Frontal cortex (tissue), 4 donors: ENCODE data around the gene EDIL3. TPM values are rescaled to one million over a fixed set of nuclear protein-coding genes. Genes with fewer than 3 reads are reported as not detected.
A peak's percentile ranks its signal among the peaks of the same experiment; 100 is the strongest.

Experiments used
- DNase-seq, 2 donors: peaks; one replicate each; pipeline ENCODE4 v3.0.0; 2012; ENCODE audit warnings: low spot score in 2 of 2
- FAIRE-seq: peaks from 2 replicates; lab custom pipeline; 2012; peaks lifted over from hg19 to GRCh38; lab: Jason Lieb, UNC
- total RNA-seq: library from RNA; depleted of rRNA; stranded (reverse); fragments of >200 nt; gene quantifications from one replicate; pipeline ENCODE4 v1.2.3, GENCODE V29; 2014
- donor health status: control.
- donor health status: control.
- donor health status: control.

EDIL3 gene
- total RNA-seq, 1 donor from 2014 or later = 59.1 TPM

- DNase-seq (peak; percentile 1 to 14), FAIRE-seq (no peak)
These were observed 457.4 kb downstream of the EDIL3 start for GRCh38 chr5:83927140-83927733.

GRCh38 chr5:83925955-83926337 is 458.7 kb downstream of the EDIL3 start:
- FAIRE-seq = no peak
- DNase-seq = no peak

GRCh38 chr5:83925321-83925954 is 459.2 kb downstream of the EDIL3 start:
- DNase-seq (no peak), FAIRE-seq (no peak)

GRCh38 chr5:83924891-83925290 is 459.8 kb downstream of the EDIL3 start:
- DNase-seq = no peak
- no peak for FAIRE-seq

DNA sequence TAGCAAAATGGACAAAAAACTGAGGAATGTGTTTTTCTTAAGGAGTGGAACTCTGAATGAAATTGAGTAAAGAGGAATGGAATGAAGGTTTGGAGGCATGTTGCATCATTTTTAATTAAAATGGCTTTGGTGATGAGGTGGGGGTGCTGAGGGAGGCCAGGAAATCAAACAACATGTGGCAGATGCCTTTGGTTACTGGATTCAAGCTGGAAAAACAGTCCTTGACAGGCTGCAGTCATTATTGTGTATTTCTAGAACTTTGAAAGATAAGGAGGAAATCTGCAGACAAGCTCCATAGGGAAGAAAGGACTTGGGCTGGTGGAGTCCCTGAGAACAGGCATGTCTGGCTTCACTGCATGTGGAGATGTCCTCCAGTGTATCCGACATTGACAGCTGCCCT is 460.5 kb downstream of the EDIL3 start:
- DNase-seq = no peak
- FAIRE-seq = no peak

DNA sequence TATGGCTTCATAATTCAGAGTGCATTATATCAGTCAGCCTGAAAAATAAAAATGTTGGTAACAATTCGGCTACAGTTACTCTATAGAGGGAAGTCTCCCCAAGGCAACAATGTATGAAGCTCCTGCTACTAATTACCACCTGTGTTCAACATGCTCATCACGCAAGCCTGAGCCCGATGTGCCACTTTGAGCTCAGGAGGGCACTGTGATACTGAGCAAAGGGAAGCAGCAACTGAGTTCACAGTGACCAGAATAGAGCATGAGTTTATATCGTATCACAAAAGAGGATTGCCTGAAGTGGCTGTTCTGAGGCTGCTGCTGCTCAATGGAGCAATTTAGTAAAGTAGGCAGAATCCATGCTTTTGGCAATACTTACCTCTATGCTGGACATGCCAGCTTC is 462.0 kb downstream of the EDIL3 start:
- FAIRE-seq = no peak
- DNase-seq = no peak

DNA sequence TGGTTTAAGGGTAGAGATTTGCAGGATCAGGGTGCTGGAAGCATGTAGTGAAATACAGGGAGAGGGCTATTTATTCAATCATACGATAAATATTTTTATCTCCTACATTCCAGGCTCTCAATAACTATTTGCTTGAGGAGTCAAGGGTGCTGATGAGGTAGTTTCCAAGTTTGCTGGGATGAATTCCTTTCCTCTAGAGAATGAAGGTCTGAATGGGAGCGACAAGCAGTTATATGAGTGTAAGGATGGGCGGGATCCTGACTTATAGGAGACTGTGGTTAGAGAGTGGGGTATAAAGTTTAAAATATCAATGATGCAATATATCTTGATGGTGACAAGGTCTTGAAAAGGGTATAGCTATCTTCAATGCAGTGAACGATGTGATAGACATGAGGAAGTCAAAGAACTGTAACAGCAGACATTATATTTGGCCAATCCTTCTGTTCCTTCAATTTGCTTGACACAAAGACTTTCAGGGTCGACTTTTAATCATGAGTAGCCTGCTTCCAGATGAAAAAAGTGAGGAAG is 462.9 kb downstream of the EDIL3 start:
- DNase-seq (no peak), FAIRE-seq (no peak)

DNA sequence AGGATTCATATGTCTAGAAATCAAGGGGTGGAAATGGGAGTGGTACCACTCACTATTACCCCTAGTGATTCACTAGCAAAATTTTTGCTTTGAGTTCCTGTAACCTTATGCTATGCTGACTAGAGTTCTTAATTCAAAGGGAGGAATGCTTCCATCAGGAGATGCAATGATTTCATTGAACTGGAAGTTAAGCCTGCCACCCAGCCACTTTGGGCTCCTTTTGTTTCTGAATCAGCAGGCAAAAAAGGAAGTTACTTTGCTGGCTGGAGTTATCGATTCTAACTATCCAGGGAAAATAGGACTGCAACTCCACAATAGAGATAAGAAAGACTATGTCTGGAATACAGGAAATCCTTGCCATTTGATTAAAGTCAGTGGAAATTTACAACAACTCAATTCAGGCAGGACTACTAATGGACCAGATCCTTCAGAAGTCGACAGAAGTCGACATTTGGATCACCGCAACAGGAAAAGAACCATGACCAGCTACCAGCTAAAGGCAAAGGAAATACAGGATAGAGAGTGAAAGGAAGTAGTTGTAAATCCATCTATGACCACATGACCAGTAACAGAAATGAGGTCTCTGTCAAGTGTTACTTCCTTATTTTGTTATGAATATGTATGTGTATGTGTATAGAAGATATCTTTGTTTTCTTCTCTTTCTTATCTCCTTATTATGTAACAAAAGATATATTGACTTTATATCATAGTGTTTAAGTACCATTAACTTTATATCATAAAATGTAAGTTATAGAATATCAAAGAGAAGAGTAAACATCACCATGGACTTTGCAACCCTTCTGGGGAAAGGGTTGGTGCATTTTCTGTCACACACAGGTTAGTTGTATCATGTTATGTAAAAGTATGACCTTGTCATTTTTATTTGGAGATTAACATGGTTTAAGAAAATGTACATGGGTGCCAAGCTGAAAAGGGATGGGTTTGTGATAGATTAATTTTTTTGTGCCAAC is 465.3 kb downstream of the EDIL3 start:
- DNase-seq (no peak), FAIRE-seq (no peak)

- FAIRE-seq = no peak
- no peak for DNase-seq
These were observed 467.3 kb downstream of the EDIL3 start for GRCh38 chr5:83917261-83917908.

GRCh38 chr5:83914662-83915418 is 469.8 kb downstream of the EDIL3 start:
- FAIRE-seq (no peak), DNase-seq (no peak)

GRCh38 chr5:83914199-83914598 is 470.5 kb downstream of the EDIL3 start:
- DNase-seq (no peak), FAIRE-seq (no peak)

- FAIRE-seq (no peak), DNase-seq (no peak)
These were observed 471.1 kb downstream of the EDIL3 start for GRCh38 chr5:83913593-83913992.

DNA sequence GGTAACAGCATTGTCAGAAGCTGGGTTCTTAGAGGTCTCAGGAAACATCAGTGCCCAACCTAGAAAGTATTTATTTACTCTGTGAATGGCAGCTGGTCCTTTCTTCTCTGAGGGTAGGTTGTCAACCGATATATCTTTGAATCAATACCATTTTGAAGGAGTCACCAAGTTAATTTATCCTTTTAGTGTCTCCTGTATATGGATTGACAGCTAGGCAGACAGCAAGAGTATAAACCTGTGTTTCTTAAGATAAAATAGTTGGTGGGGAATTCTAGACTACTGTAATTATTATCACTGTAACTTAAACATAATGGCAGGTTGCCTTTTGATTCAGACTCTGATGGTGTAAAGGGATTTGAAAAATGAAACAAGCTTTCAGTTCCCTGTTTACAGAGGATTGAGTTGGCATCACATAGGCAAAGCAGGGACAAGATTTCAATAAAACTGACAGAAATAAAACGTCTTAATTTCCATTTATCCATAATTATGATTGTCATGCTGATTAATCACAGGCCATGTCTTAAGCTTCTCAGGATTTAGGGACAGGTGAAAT is 473.2 kb downstream of the EDIL3 start:
- FAIRE-seq = no peak
- DNase-seq = no peak

GRCh38 chr5:83900306-83900705 is 484.4 kb downstream of the EDIL3 start:
- DNase-seq = no peak
- FAIRE-seq = no peak

DNA sequence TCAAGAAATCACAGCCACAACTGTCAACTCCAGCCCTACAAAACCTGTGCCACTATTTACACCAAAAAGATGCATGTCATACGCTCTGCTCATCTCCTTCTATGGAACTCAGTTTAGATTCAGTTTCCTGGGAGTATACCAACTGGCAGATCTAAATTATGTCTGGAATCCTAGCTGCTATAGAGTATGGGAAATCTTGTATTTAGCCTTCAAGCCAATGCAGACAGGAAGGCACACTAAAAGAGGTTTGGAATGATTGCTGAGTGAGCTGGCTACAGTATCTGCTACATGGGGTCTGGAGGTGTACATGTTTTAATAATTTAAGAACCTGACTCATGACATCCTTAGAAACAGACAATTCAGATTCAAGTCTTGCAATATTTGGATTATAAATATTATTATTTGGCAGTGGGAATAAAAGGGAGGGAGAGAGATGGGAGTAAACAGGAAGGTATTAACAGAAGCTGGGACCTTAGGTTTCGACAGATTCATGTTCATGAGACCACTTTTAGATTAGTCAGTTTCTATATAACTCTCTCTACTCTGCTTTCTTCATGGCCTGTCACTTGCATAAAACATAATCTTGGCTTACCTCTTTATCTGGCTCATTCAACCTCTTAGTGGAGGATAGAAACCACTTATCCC is 485.2 kb downstream of the EDIL3 start:
- no peak for DNase-seq
- FAIRE-seq = no peak

GRCh38 chr5:83895860-83896259 is 488.8 kb downstream of the EDIL3 start:
- no peak for FAIRE-seq

GRCh38 chr5:83891261-83891660 is 493.4 kb downstream of the EDIL3 start:
- no peak for FAIRE-seq
- no peak for DNase-seq

More at GRCh38 chr5:83895860-83896259, 488.8 kb downstream of the EDIL3 start:
- no peak for DNase-seq
